WTC11 (cell line): ENCODE measurements around the gene CTNNA3. TPM values are rescaled to one million over a fixed set of nuclear protein-coding genes. Genes with fewer than 3 reads are reported as not detected.
A peak's percentile ranks its signal among the peaks of the same experiment; 100 is the strongest.

ENCODE experiments used
- ATAC-seq: fragments of 200-7000 bp; cut with Tn5 transposase; 2 replicates; pipeline ENCODE4 v1.10.0; 2021; ENCODE audit warnings: mild to moderate bottlenecking, moderate library complexity
- CTCF ChIA-PET: fragments of 300-600 bp; sonication (Branson Sonifier 250); formaldehyde crosslinking; loops from one replicate; lab custom pipeline; 2021; ENCODE audit warnings: antibody characterized with exemption; lab: Charles Lee
- POLR2A ChIA-PET: fragments of 350-600 bp; sonication (Branson Sonifier 250); formaldehyde crosslinking; loops from one replicate; lab custom pipeline; 2021; ENCODE audit warnings: antibody characterized with exemption; lab: Charles Lee
- DNase-seq: peaks from one replicate; pipeline ENCODE4 v3.0.0; 2021; ENCODE audit warnings: low spot score
- H3K27ac Mint-ChIP-seq: 2 replicates; pipeline ENCODE4 v1.8.0; 2021; ENCODE audit warnings: mixed read lengths
- H3K27me3 Mint-ChIP-seq: 2 replicates; pipeline ENCODE4 v1.8.0; 2021; ENCODE audit warnings: low read depth, mild to moderate bottlenecking, moderate library complexity, mixed read lengths
- H3K36me3 Mint-ChIP-seq: 2 replicates; pipeline ENCODE4 v1.8.0; 2021; ENCODE audit warnings: mixed read lengths
- H3K4me1 Mint-ChIP-seq: 2 replicates; pipeline ENCODE4 v1.8.0; 2022; ENCODE audit warnings: mixed read lengths
- H3K4me3 Mint-ChIP-seq: 2 replicates; pipeline ENCODE4 v1.8.0; 2021; ENCODE audit warnings: mild to moderate bottlenecking, moderate library complexity, mixed read lengths
- H3K9me3 Mint-ChIP-seq: 2 replicates; pipeline ENCODE4 v1.8.0; 2021; ENCODE audit warnings: mixed read lengths
- ATF3 ChIP-seq: sonication (generic); formaldehyde crosslinking; conservative IDR thresholded peaks from 2 replicates; pipeline ENCODE4 v1.8.1; 2022; ENCODE audit warnings: mild to moderate bottlenecking, missing genetic modification reagents
- CREM ChIP-seq: sonication (generic); formaldehyde crosslinking; IDR thresholded peaks from 2 replicates; pipeline ENCODE4 v1.8.1; 2022; ENCODE audit warnings: mild to moderate bottlenecking, missing genetic modification reagents, moderate library complexity
- FOXK1 ChIP-seq: sonication (generic); formaldehyde crosslinking; IDR thresholded peaks from 2 replicates; pipeline ENCODE4 v1.8.0; 2022; ENCODE audit warnings: mild to moderate bottlenecking, moderate library complexity, missing genetic modification reagents
- JAZF1 ChIP-seq: fragments of 250-450 bp; sonication (Bioruptor Pico); IDR thresholded peaks from 2 replicates; pipeline ENCODE4 v1.9.0; 2021; ENCODE audit warnings: moderate library complexity, mild to moderate bottlenecking, inconsistent platforms
- KAT7 ChIP-seq: sonication (generic); formaldehyde crosslinking; IDR thresholded peaks from 2 replicates; pipeline ENCODE4 v1.8.1; 2023; ENCODE audit warnings: missing genetic modification reagents, mild to moderate bottlenecking, borderline replicate concordance
- NFE2L1 ChIP-seq: sonication (generic); formaldehyde crosslinking; IDR thresholded peaks from 2 replicates; pipeline ENCODE4 v1.8.1; 2023; ENCODE audit warnings: missing genetic modification reagents
- NFYB ChIP-seq: sonication (generic); formaldehyde crosslinking; conservative IDR thresholded peaks from 2 replicates; pipeline ENCODE4 v1.8.0; 2022; ENCODE audit warnings: low read depth, missing genetic modification reagents
- NR1H2 ChIP-seq: sonication (generic); formaldehyde crosslinking; IDR thresholded peaks from 2 replicates; pipeline ENCODE4 v1.9.0; 2021; ENCODE audit warnings: mild to moderate bottlenecking, moderate library complexity, missing genetic modification reagents
- PRDM15 ChIP-seq: sonication (generic); formaldehyde crosslinking; IDR thresholded peaks from 2 replicates; pipeline ENCODE4 v1.8.0; 2022; ENCODE audit warnings: missing genetic modification reagents
- PRRX2 ChIP-seq: fragments of 250-450 bp; sonication (Bioruptor Pico); IDR thresholded peaks from 2 replicates; pipeline ENCODE4 v1.8.0; 2021; ENCODE audit warnings: mild to moderate bottlenecking
- SP1 ChIP-seq: sonication (generic); formaldehyde crosslinking; conservative IDR thresholded peaks from 2 replicates; pipeline ENCODE4 v1.8.1; 2022; ENCODE audit warnings: missing genetic modification reagents
- ZNF232 ChIP-seq: sonication (generic); formaldehyde crosslinking; IDR thresholded peaks from 2 replicates; pipeline ENCODE4 v1.8.0; 2022; ENCODE audit warnings: mild to moderate bottlenecking, missing genetic modification reagents
- total RNA-seq: library from RNA; stranded (reverse); gene quantifications from 3 replicates; pipeline ENCODE4 v1.2.3, GENCODE V29; 2021
- TF ChIP-seq, protein P1 (sequence below): fragments of 250-450 bp; sonication (Bioruptor Pico); IDR thresholded peaks from 2 replicates; pipeline ENCODE4 v1.8.0; 2021; ENCODE audit warnings: mild to moderate bottlenecking
- TF ChIP-seq, protein P2 (sequence below): fragments of 250-450 bp; sonication (Bioruptor Pico); IDR thresholded peaks from 2 replicates; pipeline ENCODE4 v1.9.0; 2021; ENCODE audit warnings: mild to moderate bottlenecking
- TF ChIP-seq, protein P3 (sequence below): fragments of 250-450 bp; sonication (Bioruptor Pico); conservative IDR thresholded peaks from 2 replicates; pipeline ENCODE4 v1.9.0; 2021; ENCODE audit warnings: mild to moderate bottlenecking
- TF ChIP-seq, protein P4 (sequence below): sonication (generic); formaldehyde crosslinking; IDR thresholded peaks from 2 replicates; pipeline ENCODE4 v1.8.1; 2023; ENCODE audit warnings: mild to moderate bottlenecking, moderate library complexity, missing genetic modification reagents

Gene CTNNA3
- total RNA-seq, 1 experiment from 2014 or later = 6.1 TPM

DNA sequence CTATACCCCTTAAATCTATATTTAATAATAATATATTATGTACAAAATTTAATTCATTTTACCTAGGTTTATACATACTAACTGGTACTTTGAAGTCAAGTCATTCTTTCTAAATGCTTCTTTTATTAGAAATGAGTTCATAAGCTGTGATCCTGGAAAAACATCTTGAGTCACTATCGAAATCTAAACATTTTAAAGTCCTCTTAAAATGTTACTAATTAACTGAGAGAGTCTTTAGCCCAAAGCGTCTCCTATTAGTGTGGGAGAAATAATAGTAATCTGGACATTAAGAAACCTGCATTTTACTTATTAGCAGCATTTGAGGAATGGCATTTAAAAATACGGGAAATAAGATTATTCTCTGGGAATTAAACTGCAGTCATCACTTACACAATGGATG lies 142.7 kb downstream of the CTNNA3 start (continued):
- TF ChIP-seq, protein P1, sequence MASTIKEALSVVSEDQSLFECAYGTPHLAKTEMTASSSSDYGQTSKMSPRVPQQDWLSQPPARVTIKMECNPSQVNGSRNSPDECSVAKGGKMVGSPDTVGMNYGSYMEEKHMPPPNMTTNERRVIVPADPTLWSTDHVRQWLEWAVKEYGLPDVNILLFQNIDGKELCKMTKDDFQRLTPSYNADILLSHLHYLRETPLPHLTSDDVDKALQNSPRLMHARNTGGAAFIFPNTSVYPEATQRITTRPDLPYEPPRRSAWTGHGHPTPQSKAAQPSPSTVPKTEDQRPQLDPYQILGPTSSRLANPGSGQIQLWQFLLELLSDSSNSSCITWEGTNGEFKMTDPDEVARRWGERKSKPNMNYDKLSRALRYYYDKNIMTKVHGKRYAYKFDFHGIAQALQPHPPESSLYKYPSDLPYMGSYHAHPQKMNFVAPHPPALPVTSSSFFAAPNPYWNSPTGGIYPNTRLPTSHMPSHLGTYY (CRISPR knock-in tag) = no peak
- no peak for TF ChIP-seq PRDM15 (CRISPR knock-in tag)
- no peak for TF ChIP-seq NFE2L1 (CRISPR knock-in tag)
- no peak for TF ChIP-seq CREM (CRISPR knock-in tag)
- TF ChIP-seq KAT7 (CRISPR knock-in tag) = no peak
- no peak for TF ChIP-seq NR1H2 (CRISPR knock-in tag)
- TF ChIP-seq, protein P2, sequence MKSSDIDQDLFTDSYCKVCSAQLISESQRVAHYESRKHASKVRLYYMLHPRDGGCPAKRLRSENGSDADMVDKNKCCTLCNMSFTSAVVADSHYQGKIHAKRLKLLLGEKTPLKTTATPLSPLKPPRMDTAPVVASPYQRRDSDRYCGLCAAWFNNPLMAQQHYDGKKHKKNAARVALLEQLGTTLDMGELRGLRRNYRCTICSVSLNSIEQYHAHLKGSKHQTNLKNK = no peak
- no peak for TF ChIP-seq ATF3 (CRISPR knock-in tag)
- TF ChIP-seq, protein P3, sequence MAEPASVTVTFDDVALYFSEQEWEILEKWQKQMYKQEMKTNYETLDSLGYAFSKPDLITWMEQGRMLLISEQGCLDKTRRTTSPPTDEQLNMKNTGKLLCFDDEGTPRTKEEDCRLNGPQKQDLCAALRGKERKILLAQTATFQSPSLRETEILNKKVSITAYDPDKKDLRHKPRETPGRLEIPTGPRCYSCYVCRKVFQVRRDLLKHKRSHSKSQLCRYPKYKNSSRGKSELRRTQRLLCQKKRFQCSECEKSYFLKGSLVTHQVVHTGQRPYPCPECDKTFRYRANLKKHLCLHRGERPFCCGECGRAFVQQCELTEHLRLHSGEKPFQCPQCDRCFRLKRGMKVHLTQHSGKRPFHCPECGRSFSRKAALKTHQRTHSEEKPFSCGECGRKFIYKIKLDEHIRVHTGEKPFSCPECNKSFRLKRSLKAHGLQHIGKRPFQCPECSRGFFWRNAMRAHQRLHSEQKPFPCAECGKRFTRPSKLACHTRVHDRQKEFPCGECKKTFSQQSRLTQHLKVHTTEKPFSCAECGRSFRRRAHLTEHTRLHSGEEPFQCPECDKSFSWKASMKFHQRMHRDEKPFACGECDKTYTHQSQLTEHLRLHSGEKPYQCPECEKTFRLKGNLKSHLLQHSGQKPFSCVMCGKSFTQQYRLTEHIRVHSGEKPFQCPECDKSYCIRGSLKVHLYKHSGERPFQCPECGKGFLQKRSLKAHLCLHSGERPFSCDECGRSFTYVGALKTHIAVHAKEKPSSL = no peak

DNA sequence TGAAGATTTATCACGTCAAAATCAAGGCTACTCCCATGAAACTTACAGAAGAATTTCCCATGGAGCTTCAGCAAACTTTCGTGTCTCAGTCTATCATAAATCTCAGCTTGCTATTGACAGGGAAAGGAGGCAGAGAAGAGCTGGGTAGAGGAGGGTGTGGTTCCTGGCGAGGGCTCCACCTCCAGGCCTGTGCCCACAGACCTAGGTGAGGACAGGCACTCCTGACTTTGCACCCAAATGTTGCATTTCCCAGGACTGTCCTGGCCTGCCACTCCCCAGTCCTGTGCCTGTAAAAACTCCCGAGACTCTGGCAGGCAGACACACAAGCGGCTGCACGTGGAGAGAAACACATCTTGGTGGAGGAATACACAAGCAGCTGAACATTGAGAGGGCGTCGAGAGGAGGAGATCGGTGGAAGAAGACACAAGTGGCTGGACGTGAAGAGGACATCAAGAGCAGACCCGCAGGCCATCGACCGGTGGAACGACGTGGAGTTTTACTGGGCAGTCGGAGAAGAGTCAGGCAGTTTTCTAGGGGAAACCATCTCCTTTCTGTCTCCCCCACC lies 145.1 kb downstream of the CTNNA3 start:
- DNase-seq (no peak), ATAC-seq (peak; percentile 26; the same call in 1 of the 2 replicates)
- TF ChIP-seq NFYB (no peak), SP1 (no peak), ZNF232 (no peak), FOXK1 (CRISPR knock-in tag) (no peak), PRRX2 (CRISPR knock-in tag) (no peak), JAZF1 (CRISPR knock-in tag) (no peak)
- TF ChIP-seq, protein P4, sequence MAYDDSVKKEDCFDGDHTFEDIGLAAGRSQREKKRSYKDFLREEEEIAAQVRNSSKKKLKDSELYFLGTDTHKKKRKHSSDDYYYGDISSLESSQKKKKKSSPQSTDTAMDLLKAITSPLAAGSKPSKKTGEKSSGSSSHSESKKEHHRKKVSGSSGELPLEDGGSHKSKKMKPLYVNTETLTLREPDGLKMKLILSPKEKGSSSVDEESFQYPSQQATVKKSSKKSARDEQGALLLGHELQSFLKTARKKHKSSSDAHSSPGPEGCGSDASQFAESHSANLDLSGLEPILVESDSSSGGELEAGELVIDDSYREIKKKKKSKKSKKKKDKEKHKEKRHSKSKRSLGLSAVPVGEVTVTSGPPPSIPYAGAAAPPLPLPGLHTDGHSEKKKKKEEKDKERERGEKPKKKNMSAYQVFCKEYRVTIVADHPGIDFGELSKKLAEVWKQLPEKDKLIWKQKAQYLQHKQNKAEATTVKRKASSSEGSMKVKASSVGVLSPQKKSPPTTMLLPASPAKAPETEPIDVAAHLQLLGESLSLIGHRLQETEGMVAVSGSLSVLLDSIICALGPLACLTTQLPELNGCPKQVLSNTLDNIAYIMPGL (CRISPR knock-in tag) = no peak
- TF ChIP-seq, all 79 proteins: peak for 0
- Mint-ChIP-seq H3K27ac (no peak overlapping the region), H3K4me1 (no peaks in the 10 kb centered on the region), H3K27me3 (no peaks in the 10 kb centered on the region), H3K9me3 (peaks cover 23% of the 10 kb centered on the region), H3K4me3 (no peak overlapping the region), H3K36me3 (peaks cover 6% of the 10 kb centered on the region)
- POLR2A ChIA-PET = no interaction called here
- CTCF ChIA-PET = interaction anchor here (0.6 kb wide), 1 partner anchor 491 kb away, joined by 3 read pairs; no protein-coding TSS in a partner anchor
